GM04503 (cell line): ENCODE results near the gene NCBP2L.

Experiments
- DNase-seq: peaks from one replicate; pipeline ENCODE4 v3.0.0-alpha.2; 2012; ENCODE audit warnings: low read depth

Gene NCBP2L

DNA sequence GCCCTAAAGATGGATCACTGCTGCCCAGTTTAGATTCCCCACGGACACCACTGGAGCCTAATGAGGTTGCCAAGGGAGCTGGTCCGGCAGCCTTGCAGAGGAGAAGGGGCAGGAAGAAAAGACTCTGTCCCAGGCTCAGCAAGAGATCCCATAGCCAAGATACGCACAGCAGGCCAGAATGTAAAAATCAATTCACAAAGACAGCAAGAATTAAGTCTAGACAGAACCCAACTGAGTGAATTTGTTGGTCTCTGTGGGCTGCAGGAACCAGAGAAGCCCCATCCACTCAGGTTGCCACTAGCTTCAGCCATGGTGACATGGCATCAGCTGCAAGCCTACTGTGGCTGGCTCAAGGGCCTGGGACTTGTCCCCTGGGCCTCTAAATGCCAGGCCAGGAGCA lies 24.8 kb upstream of the NCBP2L start:
- no peak for DNase-seq

DNA sequence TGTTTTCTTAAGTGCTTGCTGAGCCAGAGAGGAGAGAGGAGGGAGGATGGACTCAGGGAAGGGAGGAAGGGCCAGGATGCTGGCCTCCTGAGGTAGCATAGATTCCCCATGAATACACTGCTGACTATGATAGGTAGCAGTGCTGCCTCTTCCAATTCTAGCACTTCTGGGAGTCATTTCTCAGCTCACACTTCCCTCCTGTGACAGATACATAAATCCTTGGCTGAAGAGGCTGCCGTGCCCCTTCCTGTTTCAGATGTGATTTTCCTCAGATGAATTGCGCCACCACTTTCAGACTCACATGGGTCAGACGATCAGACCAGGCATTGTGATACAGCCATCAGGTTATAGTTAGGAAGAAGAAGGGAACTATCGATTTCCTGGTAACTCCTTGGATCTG lies 24.3 kb upstream of the NCBP2L start:
- no peak for DNase-seq

DNA sequence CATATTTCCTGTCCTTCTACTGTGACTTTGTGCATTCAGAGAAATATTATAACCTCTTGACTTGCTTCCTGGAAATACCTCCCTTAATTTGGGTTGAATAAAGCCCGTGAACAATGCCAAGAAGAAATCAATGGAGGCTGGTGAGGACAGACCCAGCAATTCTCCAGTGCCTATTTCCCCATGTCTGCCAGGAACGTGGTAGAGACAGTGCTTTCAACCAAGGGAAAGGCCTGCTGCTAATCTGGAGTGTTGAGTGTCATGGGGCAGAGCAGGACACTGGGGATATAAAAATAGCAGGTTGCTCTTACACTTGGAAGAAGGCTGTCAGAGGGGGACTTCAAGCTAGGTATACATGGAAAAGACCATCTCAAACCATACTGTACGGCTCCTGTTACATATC lies 21.8 kb upstream of the NCBP2L start:
- no peak for DNase-seq

DNA sequence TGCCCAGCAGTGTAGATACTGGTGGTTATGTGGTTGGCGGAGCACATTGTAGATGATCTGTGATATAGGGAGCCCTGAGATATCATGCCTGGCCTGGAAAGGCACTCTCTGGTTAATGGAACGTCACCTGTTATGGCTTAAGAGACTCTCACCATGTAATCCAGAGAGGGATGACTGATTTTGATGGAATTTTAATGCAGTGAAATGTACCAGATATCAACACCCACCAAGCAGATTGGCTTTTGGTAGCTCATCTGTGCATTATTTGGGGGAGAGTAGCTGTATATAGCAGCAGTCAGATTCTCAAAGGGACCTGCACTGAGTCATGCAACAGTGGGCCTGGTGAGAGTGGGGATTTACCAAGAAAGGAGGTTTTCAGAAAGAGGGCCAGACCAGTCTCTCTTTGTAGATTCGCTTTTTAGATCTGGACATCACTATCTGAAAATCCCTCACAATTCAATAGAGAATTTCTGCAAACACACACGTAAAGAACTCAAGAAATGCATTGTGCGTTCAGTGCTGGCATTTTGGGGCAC lies 19.2 kb upstream of the NCBP2L start:
- DNase-seq, result no peak

DNA sequence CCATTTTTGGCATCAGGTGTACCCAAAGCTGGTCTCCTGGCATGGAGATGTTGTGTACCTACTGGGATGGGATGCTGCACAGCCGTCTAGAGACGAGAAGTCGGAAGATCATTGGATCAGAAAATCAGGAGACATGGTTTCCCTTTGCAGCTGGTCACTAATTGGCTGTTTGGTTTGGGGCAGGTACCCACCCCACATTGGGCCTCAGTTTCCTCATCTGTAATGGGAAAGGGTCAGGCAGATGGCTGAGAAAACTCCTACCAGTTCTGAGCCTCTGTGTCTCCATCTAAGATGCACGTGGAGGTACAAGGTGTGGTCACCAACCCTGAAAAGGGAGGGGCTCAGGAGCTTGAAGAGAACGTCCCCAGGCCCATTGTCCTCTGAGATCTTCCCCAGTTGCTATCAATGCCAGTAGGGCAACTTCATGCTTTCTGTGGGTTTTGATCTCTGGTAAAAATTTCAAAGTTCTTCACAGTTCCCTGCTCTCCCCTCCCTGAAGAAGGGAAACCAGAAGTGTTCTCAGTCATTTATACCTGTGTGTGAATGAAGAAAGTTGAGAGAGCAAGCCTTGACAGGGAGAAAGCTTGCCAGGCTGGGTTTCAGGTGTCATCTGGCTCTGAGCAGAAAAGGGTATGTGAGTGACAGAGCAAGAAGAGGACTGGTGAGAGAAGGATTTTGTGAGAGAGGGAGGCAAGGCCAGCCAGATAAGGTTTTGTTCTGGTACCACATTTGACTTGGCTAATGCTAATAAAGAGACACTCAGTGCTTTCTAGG lies 17.0 kb upstream of the NCBP2L start:
- no peak for DNase-seq

DNA sequence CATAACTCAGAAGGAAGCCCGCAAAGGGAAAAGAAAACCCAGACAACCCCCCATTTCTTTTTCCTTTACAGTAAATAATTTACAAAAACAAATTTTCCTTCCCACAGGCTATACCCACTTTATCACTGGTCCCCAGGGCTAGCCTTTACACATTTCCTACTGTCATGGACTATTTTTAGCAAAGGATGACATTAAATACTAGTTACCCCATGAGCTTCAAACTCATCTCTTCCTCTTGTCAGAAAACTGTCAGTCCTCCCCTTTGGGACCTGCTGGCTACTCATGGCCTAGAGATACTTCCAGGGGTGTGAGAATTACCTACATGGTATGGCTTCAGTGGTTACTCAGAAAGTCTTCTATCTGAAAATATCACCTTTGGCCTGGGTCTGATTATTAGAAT lies 13.9 kb upstream of the NCBP2L start:
- DNase-seq, result no peak

DNA sequence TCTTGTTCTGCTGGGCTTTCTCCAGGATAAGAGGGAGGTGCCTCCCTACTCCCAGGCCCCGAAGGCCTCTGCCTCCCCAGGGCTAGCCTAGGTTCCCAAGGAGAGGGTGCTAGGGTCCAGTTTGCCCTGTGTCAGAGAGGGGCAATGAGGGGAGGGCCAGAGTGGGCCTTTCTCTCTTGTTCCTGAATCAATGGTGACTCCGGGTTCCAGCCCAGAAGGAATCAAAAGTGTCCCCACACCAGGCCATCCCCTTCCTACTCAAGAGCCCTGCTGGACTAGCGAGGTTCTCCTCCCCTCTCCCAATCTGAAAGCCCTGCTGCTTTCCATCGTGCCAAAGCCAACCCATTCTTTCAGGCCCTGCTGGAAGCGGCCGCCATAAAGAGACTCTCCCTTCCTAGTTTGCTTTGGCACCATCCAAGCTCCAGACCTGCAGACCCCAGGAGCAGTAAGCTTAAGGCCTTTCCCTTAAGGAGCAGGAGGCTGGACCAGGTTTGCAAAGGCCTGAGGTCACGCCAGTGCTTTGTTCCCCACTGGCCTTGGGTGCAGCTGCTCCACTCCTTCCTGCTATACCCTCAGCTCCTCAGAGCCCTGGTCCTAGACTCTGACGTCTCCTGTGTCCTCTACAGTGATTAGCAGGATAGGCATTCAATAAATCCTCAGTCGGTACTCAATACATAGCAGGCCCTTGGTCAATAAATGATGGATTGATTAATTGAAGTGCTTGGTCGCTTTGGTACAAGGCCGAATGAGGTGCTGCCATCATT lies 12.5 kb upstream of the NCBP2L start:
- DNase-seq, result no peak

DNA sequence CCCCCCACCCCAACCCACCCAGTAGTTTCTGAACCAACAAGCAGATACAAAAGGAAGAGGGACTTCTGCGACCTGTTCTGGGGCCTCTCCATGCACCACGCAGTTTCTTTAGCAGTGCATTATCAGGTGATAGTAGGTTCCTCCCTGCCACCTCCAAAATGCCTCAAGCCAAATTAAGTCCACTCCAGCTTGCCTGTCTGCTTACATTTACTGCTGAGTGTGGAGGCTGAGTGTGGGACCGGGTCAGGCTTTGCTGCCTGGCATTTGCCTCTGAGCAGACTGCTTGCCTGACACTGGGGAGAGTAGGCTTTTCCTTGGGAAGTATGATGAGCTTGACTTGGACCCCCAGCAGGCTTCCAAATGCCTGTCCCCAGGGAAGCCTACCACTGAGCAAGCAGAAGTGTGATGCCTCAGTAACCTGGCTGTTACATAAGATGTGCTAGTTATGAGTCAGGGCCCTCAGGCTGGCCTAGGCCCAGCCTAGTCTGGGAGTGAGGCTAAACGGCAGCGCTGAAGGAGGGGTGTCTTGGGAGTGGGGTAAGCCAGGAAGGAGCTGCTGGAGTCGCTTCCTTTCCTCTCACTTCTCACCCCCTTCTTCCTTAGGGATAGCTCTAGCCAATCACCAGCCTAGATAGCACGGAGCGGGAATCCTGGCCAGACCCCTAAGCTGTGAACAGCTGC lies 10.9 kb upstream of the NCBP2L start:
- DNase-seq, result no peak

DNA sequence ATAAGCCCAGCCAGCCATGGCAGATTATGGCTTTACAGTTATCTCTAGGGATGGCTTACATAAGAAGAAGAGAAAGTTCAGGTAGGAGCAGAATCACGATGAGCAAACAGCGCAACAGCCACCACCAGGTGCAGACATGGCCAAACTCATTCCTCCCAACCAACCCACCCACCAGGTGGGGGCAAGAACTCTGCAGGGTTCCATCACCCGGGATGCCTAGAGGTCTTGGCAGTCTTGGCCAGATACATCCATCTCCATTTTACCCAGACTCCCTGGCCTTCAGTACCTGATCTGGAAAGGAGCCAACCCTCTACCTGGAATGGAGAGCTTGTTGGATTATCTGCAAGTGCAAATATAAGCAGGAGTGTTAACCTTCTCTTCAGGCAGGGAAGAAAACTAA lies 9.5 kb upstream of the NCBP2L start:
- no peak for DNase-seq

DNA sequence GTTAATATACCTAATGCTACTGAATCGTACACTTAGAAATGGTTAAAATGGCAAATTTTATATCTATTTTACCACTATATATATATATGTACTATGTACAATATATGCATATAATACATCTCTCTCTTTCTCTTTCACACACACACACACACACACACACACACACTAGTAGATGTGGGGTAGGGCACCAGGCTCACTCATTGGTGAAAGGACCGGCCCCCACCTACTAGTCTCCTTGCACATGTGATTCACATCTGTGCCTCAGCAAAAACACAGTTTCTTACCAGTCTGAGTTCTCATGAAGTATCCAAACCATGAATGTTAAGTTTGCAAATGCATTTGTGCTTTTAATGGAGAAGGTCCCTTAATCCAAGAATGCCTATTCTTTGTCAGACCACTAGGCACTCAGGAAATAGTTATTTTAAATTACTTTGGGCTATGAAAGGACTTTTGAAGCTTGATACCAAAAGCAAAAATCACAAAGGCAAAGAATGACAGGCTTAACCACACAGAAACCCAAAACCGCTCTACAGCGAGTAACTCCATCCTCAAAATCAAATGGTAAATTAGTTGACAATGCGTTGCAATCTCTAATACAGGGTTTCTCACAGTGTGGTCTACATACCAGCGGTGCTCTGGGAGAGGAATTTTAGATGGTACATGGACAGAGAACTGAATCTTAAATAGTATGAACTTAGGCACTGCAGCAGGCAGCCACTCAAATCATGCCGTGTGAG lies 7.8 kb upstream of the NCBP2L start:
- DNase-seq, result no peak

DNA sequence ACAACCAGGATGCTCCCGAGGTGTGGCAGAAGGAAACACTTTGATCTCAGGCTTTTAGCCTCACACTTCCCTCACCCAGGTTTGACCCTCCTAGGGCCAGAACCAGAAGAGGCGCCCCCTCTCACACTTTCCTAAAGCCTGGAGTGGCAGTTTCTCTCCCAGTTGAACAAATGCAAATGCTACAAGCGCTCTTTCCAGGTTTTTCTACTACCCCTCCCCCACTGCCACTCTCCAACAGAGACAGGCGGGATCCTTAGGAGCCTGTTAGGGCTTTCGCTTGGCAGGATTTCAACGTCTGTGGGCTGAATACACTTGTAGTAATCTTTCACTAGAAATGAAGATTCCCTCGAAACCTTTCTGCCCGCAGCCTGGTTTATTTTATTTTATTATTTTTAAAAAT lies 4.3 kb upstream of the NCBP2L start:
- no peak for DNase-seq

DNA sequence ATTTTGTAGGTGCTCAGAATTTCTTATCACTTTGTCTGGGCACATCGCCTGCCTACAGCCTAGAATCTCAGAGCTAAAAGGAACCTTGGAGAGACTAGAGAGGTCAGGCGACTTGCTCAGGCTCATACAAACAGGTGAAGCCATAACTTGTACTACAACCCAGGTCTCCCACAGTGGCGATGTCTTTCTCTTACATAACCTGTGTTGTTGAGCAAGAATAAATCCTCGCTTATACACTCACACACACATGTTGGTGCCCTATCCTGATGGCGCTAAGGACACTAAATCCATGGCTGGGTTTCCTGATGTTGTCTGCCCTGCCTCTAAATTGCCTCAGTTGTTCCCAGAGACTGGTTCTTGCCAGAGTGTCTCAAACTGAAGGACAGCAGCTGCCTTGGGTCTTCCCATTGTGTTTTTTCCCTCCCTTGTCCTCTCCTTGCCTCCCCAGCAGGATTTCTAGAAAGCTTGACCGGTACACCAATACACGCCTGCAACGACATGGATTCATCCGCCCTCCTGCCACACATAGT lies 3.6 kb upstream of the NCBP2L start:
- no peak for DNase-seq

DNA sequence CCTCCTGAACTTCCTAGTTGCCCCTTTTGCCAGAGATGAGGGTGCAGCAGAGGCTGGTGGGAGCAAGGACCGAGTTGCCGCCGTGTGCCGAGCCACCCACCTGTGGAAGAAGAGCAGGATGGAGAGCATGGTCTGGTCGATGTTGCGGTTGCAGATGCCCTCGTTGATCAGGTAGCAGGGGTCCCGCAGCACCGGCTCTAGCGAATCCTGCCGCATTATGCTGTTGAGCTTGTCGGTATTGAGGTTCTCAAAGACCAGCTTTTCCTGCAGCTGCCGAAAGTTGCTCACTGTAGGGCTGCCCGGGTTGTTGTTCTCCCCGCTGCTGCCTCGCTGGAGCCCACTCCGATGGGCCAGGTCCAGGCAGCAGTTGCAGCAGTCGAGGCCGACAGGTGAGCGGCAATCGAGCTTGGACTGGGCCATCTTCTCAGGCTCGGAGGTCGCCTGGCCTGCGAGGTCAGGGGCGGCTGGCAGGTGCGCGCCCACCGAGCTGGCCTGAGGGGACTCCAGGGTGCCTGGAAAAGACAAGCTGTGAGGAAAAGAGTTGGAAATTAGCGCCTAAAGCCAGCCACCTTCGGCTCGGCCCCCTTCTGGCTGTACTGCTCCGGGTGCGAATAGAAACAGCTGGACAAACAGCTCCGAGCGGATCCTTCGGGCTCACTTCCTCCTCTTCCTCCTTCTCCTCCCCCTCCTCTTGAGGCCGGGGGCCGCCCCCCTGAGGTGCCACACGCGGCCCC lies 2.4 kb upstream of the NCBP2L start:
- DNase-seq, result no peak

DNA sequence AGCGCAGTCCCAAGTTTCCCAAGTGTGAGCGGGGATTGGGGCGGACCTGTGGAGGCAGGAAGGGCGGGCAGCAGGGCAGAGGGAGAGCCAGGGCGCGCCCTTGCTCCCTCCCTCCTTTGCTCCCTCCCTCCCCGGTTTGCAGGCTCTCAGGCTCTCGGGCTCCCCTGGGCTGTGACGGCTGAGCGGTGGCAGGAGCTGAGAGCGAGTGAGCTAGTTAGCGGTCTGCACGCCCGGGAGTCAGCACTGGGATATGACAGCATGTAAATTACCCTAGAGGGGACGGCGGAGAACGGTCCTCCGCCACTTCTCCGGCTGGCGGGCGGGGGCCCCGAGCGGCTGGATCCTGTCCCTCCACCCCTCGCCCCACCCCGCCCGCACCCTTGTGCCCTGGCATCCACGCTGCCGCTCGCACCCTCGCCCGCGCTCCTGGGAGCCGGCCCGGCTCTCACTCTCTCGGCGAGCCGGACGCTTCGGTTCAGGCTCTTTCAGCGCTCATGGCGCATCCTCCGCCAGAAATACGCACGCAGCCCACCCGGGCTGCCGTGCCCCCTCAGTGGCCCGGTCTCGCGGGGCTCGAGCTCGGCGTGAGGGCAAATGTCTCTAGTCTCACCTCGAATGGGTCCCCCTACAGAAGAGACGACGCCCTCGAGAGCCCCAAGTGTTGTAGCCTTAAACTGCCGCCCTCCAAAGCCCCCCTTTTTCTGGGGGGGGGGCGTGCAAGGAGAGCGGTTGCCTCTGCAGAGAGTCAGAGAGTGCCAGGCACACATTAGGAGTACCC lies 1.6 kb upstream of the NCBP2L start, which contains the start of gene TSC22D3:
Gene TSC22D3, minus strand, starts transcription at position 54 of the 778 bp plus-strand sequence. CDS start 368 bp downstream, outside the sequence.
- DNase-seq, result peak; percentile 9

DNA sequence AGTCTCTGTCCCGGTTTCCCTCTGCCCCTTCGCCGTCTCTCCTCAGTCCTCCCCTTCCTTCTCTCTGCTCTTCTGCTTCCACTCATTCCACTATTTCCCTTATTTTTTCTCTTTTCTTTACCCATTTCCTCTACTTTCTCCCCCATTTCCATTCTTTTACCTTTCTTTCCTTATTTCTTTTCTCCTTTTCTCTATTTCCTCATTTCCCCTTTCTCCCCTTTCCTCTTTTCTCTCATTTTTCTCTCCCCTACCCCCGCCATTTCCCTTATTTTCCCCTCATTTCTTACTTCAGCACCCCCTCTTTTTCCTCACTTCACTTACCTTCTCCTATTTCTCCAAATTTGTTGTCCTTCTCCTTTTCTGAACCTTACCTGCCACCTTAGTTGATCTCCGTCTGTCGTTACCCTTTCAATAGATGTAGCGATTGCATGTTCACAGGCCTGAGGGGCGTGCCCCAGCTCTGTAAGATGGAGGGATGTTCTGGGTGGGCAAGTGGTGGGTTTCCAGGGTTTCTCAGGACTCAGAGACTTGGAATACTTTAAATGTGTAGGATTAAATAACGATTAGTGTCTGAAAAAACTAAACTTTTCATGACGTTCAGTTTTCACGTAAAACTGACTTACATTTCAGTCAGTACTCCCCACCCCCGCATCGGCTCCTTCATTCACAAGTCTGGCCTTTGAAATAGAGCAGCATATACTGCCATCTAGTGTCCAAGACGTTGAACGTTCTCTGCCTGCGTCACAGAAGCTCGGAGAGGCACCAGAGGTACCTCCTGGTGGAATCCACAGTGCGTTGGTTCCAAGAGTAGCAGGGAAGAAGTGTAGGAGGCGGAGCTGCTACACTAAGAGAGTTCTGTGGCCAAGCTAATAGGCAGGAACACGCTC lies 641 bp upstream of the NCBP2L start:
- peak; percentile 36 for DNase-seq

DNA sequence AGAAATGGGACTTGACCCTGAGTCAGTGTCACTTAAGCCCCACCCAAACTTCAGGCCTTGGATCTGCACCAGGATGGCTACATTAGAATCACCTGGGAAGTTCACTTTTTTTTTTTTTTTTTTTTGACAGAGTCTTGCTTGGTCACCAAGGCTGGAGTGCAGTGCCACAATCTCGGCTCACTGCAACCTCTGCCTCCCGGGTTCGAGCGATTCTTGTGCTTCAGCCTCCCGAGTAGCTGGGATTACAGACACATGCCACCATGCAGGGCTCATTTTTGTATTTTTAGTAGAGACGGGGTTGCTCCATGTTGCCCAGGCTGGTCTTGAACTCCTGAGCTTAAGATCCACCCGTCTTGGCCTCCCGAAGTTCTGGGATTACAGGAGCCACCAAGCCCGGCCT lies 3.0 kb downstream of the NCBP2L start:
- no peak for DNase-seq

DNA sequence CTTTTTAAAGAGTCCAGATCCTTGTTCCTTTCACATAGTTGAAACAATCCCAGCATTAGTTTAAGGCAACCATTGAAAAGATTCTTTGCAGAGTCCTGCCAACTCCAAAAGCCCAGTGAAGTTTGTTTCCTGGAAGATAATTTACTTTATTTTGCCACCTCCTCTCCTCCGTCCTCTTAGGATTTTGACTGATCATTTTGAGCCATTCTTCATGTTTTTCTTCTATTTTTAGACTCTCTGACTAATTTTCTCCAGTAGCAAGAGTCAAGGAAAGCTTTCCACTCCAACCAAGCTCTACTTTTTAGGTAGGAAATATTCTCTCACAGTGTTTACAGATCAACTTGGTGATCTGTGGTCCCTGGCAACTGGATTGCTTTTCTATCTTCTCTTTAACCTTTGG lies 10.3 kb downstream of the NCBP2L start:
- DNase-seq, result no peak

DNA sequence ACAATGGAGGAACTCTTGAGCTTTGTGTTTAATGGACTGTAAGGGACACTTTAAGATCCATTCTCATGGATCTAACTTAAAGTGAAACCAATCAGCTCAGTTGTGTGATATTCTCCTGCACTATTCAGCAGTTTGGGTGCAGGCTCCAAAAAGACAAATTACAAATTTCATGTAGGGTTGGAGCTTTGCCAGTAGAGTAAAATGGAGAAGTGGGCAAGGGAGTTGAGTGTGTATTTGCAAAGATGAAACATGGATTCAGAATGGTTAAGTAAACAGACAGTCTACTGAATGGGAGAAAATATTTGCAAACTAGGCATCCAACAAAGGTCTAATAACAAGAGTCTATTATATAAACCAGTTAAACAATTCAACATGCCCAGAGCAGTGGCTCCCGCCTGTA lies 26.9 kb downstream of the NCBP2L start:
- no peak for DNase-seq

DNA sequence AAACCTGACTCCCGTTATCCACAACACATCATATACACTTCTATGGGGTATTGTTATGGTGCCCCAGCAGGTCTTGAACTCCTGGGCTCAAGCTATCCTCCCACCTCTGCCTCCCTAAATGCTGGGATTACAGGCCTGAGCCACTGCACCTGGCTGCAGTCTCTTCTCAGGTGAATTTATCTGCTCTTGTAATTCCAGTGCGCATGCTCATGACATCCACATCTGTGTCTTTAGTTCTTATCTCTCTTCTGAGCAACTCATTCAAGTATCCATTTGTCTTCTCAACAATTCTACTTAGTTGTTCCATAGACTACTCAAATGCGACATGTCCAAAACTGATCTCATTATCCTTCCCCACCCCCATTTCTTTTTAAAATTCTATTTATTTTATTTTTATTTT lies 27.6 kb downstream of the NCBP2L start:
- no peak for DNase-seq
